MM.1S (cell line): ENCODE data around the gene LGALS3BP.
A peak's percentile ranks its signal among the peaks of the same experiment; 100 is the strongest.

Source experiments
- DNase-seq: peaks from one replicate; pipeline ENCODE4 v3.0.0-alpha.2; 2015
- H2AFZ ChIP-seq: fragments of 300-600 bp; sonication (generic); 2 replicates; pipeline ENCODE4 v1.6.0; 2016; ENCODE audit warnings: antibody characterized with exemption, low read length
- H3F3A ChIP-seq: fragments of 300-600 bp; sonication (generic); 2 replicates; pipeline ENCODE4 v1.6.1; 2016; ENCODE audit warnings: mild to moderate bottlenecking, antibody characterized with exemption, low read length, moderate library complexity, mixed read lengths; ENCODE audit not compliant: insufficient read depth
- H3K27ac ChIP-seq: fragments of 300-600 bp; sonication (generic); 2 replicates; pipeline ENCODE4 v1.5.1; 2016; ENCODE audit warnings: mild to moderate bottlenecking, low read length
- H3K27me3 ChIP-seq: fragments of 300-600 bp; sonication (generic); replicated peaks from 2 replicates; pipeline ENCODE4 v1.6.0; 2016; ENCODE audit warnings: low read length; ENCODE audit not compliant: insufficient read depth
- H3K36me3 ChIP-seq: fragments of 300-600 bp; sonication (generic); replicated peaks from 2 replicates; pipeline ENCODE4 v1.6.1; 2016; ENCODE audit warnings: mild to moderate bottlenecking, low read length, mixed read lengths; ENCODE audit not compliant: insufficient read depth
- H3K4me1 ChIP-seq: fragments of 300-600 bp; sonication (generic); 2 replicates; pipeline ENCODE4 v1.6.1; 2016; ENCODE audit warnings: low read length, mixed read lengths
- H3K4me2 ChIP-seq: fragments of 300-600 bp; sonication (generic); 2 replicates; pipeline ENCODE4 v1.6.0; 2016; ENCODE audit warnings: low read depth, low read length
- H3K4me3 ChIP-seq: fragments of 300-600 bp; sonication (generic); 2 replicates; pipeline ENCODE4 v1.5.1; 2016; ENCODE audit warnings: low read length, mixed read lengths
- H3K79me2 ChIP-seq: fragments of 300-600 bp; sonication (generic); 2 replicates; pipeline ENCODE4 v1.6.1; 2016; ENCODE audit warnings: mixed run types, low read length, mixed read lengths
- H3K9ac ChIP-seq: fragments of 300-600 bp; sonication (generic); 2 replicates; pipeline ENCODE4 v1.6.1; 2016; ENCODE audit warnings: low read length, mixed read lengths
- H3K9me2 ChIP-seq: fragments of 300-600 bp; sonication (generic); replicated peaks from 2 replicates; pipeline ENCODE4 v1.6.1; 2016; ENCODE audit warnings: mild to moderate bottlenecking, low read length, mixed read lengths; ENCODE audit not compliant: insufficient read depth
- H3K9me3 ChIP-seq: fragments of 300-600 bp; sonication (generic); replicated peaks from 2 replicates; pipeline ENCODE4 v1.6.1; 2016; ENCODE audit warnings: mild to moderate bottlenecking, low read length, mixed read lengths; ENCODE audit not compliant: insufficient read depth
- H4K20me1 ChIP-seq: fragments of 300-600 bp; sonication (generic); 2 replicates; pipeline ENCODE4 v1.6.1; 2016; ENCODE audit warnings: mild to moderate bottlenecking, low read length, moderate library complexity, mixed read lengths; ENCODE audit not compliant: insufficient read depth
- EZH2 ChIP-seq: fragments of 300-600 bp; sonication (generic); optimal IDR thresholded peaks from 2 replicates; pipeline ENCODE3; 2017; ENCODE audit warnings: low read depth, mild to moderate bottlenecking, antibody characterized with exemption, low read length, mixed read lengths
- EZH2phosphoT487 ChIP-seq: fragments of 300-600 bp; sonication (generic); IDR thresholded peaks from 2 replicates; pipeline ENCODE4 v1.6.1; 2018; ENCODE audit warnings: antibody characterized with exemption, low read length
- TF ChIP-seq, protein P1 (sequence below): fragments of 300-600 bp; sonication (generic); IDR thresholded peaks from 2 replicates; pipeline ENCODE4 v1.5.1; 2016; ENCODE audit warnings: antibody characterized with exemption, low read length, mixed read lengths

LGALS3BP gene

DNA sequence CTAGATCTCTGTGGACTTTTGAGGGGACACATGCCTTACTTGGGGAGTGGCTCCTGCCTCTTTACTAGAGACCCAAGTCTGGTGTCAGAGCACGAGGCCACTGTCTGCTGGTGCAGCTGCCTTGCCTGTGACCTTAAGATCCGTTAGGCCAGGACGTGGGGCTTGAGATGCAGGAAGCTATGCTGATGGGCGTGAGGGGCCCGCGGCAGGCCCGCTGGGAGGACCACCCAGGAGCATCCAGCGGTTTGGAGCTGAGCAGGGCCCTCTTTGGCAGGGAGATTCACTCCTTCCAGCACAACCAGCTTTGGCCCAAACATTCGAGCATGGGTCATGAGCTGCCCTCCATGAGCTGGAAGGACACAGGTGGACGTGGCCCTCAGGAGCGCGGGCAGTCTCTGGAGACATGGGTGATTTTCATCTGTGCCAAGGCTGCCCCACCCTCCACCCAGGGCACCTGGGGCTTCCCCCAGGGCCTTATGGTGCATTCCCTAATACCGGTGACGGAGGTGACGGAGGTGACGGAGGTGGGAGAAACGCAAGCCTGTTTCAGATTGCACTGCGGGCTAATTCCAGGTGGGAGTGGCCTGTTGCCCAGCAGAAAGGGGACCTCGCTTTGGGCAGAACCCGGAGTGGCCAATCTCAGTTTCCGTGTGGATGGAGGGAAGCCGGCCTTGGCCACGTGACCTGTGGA lies 12.7 kb downstream of the LGALS3BP start:
- Histone ChIP-seq H3K27ac (no peak overlapping the region), H3K36me3 (no peaks in the 10 kb centered on the region), H4K20me1 (no peaks in the 10 kb centered on the region), H3K9ac (no peak overlapping the region), H3K27me3 (no peaks in the 10 kb centered on the region), H3K4me2 (no peak overlapping the region), H3K79me2 (no peaks in the 10 kb centered on the region), H3K9me3 (no peaks in the 10 kb centered on the region), H3F3A (no peaks in the 10 kb centered on the region), H3K4me3 (no peak overlapping the region), H3K4me1 (peaks cover 24% of the 10 kb centered on the region), H3K9me2 (no peaks in the 10 kb centered on the region), H2AFZ (no peak overlapping the region)
- no peak for TF ChIP-seq EZH2phosphoT487
- TF ChIP-seq EZH2 = no peak
- TF ChIP-seq, protein P1, sequence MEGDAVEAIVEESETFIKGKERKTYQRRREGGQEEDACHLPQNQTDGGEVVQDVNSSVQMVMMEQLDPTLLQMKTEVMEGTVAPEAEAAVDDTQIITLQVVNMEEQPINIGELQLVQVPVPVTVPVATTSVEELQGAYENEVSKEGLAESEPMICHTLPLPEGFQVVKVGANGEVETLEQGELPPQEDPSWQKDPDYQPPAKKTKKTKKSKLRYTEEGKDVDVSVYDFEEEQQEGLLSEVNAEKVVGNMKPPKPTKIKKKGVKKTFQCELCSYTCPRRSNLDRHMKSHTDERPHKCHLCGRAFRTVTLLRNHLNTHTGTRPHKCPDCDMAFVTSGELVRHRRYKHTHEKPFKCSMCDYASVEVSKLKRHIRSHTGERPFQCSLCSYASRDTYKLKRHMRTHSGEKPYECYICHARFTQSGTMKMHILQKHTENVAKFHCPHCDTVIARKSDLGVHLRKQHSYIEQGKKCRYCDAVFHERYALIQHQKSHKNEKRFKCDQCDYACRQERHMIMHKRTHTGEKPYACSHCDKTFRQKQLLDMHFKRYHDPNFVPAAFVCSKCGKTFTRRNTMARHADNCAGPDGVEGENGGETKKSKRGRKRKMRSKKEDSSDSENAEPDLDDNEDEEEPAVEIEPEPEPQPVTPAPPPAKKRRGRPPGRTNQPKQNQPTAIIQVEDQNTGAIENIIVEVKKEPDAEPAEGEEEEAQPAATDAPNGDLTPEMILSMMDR = no peak
- no peak for DNase-seq

DNA sequence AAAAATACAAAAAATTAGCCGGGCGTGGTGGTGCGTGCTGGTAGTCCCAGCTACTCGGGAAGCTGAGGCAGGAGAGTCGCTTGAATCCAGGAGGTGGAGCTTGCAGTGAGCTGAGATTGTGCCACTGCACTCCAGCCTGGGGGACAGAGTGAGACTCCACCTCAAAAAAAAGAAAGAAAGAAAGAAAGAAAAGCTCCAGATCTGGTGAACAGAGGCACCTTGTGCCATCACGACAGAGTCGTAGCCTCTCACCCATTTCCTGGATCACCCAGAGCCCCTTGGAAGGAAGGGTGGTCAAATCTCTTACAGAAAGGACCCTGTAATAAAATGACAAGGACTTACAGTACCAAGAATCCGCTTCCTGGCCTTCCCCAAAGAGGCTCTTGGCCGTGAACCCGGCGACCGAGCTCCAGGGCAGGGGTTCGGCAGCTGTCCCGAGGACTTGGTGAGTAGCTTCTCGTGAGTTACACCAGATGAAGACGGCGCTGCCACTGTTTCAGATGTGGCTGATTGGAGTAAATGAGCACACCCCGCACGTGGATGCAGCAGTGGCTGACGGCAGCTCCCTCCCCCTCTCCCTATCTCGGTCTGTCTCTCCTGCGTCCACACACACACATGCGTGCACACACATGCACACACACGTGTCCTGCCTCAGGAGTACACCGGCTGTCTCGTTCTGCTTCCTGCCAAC lies 13.5 kb downstream of the LGALS3BP start:
- DNase-seq = no peak
- no peaks in the 10 kb centered on the region for H3F3A ChIP-seq
- H2AFZ ChIP-seq = no peak overlapping the region
- no peak overlapping the region for H3K9ac ChIP-seq
- H3K79me2 ChIP-seq = no peaks in the 10 kb centered on the region
- no peak overlapping the region for H3K27ac ChIP-seq
- no peaks in the 10 kb centered on the region for H4K20me1 ChIP-seq
- H3K36me3 ChIP-seq = no peaks in the 10 kb centered on the region
- TF ChIP-seq, protein P1 = no peak
- TF ChIP-seq EZH2 (no peak), EZH2phosphoT487 (no peak)
- H3K4me3 ChIP-seq = no peak overlapping the region
- no peaks in the 10 kb centered on the region for H3K27me3 ChIP-seq
- no peak overlapping the region for H3K4me2 ChIP-seq
- H3K9me3 ChIP-seq = no peaks in the 10 kb centered on the region
- H3K9me2 ChIP-seq = no peaks in the 10 kb centered on the region
- H3K4me1 ChIP-seq = peaks cover 20% of the 10 kb centered on the region

DNA sequence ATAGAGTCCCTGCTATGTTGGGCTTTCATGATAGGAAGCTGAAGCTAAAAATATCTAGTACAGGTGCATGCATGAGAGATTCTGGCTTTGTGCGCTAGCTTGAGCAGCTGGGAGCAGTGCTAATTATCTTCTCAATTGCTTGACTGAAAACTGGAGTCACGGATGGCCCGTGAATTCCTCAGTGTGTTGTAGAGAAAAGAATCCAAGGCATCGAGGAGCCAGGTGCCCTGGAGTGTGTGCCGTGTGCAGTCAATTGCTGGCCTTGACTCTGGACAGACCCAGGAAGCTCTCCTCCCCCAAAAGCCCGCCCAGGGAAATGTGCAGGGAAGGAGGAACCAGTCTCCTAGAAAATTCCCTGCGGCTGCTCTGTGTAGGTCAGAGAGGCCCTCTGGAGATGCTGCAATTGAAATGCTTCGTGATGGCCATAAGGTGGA lies 14.2 kb downstream of the LGALS3BP start:
- H3K27ac ChIP-seq = peak overlapping the region; percentile 51; the same call in 1 of the 2 replicates
- TF ChIP-seq EZH2phosphoT487 (no peak), EZH2 (no peak)
- TF ChIP-seq, protein P1 = no peak
- H3K36me3 ChIP-seq = no peaks in the 10 kb centered on the region
- H3K4me1 ChIP-seq = peaks cover 15% of the 10 kb centered on the region
- H3K9me3 ChIP-seq = no peaks in the 10 kb centered on the region
- no peaks in the 10 kb centered on the region for H3K9me2 ChIP-seq
- H3K79me2 ChIP-seq = no peaks in the 10 kb centered on the region
- H3K4me3 ChIP-seq = no peak overlapping the region
- peak; percentile 58 for DNase-seq
- H3K4me2 ChIP-seq = peak overlapping the region; percentile 36
- H4K20me1 ChIP-seq = no peaks in the 10 kb centered on the region
- H3F3A ChIP-seq = no peaks in the 10 kb centered on the region
- no peak overlapping the region for H3K9ac ChIP-seq
- H2AFZ ChIP-seq = peak overlapping the region; percentile 73
- H3K27me3 ChIP-seq = no peaks in the 10 kb centered on the region
